ENCODE results near the gene CRB1. TPM values are rescaled to one million over a fixed set of nuclear protein-coding genes. Genes with fewer than 3 reads are reported as not detected.

CRB1 gene
- total and polyA plus RNA-seq, 2 of the 8 experiments (the other 6 are each of a cell fraction or from before 2014, with no cell fraction given), result 0.03 TPM; not detected in 1

DNA sequence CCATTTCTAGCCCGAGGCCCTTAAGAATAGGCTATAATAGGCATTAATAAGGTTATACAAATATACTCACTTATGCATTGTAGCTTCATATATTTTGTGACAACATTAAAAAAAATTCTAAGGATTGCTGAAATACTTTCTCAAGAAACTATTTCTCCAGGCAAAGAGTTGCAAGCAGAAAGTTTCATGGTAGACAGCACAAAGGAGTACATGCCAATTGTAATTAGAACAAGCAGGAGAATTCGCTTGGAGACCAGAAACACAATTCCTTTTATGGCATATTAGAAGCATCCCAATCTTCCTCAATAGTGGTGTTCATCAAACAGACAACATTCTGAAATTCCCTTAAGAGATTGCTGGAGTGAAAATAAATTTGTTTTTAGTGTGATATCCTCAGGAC, 122.8 kb downstream of the CRB1 start (continued):
- TF ChIP-seq PHF8 (conservative IDR thresholded peaks at IDR 0.05; ENCODE audit: low read depth, low read length) (no peak), CBX5 (IDR thresholded peaks at IDR 0.05; ENCODE audit: low read depth, low read length) (no peak), GABPA (IDR thresholded peaks at IDR 0.05; ENCODE audit: borderline replicate concordance, insufficient read depth, low read length) (no peak), TAF1 (IDR thresholded peaks at IDR 0.05; ENCODE audit: low read depth, low read length) (no peak), SIX5 (IDR thresholded peaks at IDR 0.05; ENCODE audit: low read depth, low read length) (no peak)
- TF ChIP-seq, protein P1, sequence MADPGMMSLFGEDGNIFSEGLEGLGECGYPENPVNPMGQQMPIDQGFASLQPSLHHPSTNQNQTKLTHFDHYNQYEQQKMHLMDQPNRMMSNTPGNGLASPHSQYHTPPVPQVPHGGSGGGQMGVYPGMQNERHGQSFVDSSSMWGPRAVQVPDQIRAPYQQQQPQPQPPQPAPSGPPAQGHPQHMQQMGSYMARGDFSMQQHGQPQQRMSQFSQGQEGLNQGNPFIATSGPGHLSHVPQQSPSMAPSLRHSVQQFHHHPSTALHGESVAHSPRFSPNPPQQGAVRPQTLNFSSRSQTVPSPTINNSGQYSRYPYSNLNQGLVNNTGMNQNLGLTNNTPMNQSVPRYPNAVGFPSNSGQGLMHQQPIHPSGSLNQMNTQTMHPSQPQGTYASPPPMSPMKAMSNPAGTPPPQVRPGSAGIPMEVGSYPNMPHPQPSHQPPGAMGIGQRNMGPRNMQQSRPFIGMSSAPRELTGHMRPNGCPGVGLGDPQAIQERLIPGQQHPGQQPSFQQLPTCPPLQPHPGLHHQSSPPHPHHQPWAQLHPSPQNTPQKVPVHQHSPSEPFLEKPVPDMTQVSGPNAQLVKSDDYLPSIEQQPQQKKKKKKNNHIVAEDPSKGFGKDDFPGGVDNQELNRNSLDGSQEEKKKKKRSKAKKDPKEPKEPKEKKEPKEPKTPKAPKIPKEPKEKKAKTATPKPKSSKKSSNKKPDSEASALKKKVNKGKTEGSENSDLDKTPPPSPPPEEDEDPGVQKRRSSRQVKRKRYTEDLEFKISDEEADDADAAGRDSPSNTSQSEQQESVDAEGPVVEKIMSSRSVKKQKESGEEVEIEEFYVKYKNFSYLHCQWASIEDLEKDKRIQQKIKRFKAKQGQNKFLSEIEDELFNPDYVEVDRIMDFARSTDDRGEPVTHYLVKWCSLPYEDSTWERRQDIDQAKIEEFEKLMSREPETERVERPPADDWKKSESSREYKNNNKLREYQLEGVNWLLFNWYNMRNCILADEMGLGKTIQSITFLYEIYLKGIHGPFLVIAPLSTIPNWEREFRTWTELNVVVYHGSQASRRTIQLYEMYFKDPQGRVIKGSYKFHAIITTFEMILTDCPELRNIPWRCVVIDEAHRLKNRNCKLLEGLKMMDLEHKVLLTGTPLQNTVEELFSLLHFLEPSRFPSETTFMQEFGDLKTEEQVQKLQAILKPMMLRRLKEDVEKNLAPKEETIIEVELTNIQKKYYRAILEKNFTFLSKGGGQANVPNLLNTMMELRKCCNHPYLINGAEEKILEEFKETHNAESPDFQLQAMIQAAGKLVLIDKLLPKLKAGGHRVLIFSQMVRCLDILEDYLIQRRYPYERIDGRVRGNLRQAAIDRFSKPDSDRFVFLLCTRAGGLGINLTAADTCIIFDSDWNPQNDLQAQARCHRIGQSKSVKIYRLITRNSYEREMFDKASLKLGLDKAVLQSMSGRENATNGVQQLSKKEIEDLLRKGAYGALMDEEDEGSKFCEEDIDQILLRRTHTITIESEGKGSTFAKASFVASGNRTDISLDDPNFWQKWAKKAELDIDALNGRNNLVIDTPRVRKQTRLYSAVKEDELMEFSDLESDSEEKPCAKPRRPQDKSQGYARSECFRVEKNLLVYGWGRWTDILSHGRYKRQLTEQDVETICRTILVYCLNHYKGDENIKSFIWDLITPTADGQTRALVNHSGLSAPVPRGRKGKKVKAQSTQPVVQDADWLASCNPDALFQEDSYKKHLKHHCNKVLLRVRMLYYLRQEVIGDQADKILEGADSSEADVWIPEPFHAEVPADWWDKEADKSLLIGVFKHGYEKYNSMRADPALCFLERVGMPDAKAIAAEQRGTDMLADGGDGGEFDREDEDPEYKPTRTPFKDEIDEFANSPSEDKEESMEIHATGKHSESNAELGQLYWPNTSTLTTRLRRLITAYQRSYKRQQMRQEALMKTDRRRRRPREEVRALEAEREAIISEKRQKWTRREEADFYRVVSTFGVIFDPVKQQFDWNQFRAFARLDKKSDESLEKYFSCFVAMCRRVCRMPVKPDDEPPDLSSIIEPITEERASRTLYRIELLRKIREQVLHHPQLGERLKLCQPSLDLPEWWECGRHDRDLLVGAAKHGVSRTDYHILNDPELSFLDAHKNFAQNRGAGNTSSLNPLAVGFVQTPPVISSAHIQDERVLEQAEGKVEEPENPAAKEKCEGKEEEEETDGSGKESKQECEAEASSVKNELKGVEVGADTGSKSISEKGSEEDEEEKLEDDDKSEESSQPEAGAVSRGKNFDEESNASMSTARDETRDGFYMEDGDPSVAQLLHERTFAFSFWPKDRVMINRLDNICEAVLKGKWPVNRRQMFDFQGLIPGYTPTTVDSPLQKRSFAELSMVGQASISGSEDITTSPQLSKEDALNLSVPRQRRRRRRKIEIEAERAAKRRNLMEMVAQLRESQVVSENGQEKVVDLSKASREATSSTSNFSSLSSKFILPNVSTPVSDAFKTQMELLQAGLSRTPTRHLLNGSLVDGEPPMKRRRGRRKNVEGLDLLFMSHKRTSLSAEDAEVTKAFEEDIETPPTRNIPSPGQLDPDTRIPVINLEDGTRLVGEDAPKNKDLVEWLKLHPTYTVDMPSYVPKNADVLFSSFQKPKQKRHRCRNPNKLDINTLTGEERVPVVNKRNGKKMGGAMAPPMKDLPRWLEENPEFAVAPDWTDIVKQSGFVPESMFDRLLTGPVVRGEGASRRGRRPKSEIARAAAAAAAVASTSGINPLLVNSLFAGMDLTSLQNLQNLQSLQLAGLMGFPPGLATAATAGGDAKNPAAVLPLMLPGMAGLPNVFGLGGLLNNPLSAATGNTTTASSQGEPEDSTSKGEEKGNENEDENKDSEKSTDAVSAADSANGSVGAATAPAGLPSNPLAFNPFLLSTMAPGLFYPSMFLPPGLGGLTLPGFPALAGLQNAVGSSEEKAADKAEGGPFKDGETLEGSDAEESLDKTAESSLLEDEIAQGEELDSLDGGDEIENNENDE (IDR thresholded peaks at IDR 0.05; ENCODE audit: insufficient replicate concordance, low read length), result no peak
